ENCODE results near the gene UBE3B.

UBE3B gene

DNA sequence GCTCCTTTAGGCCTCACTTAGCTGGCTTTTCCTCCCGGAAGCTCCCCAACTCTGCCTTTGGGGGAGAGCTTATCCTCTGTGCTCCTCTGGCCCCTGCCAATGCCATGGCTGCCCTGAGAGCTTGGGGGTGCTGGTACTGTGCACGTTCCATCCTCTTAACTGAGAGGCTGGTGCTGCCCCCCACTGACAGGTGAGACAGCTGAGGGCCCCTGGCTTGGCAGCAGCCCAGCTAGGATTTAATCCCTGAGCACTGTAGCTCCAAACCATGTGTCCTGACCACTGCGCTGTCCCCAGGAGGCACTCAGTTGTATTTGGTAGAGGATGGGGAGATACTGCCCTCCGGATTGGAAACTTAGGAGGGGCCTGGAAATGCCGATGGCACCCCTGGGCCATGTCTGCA lies 46.1 kb downstream of the UBE3B start:
- H3K4me3 ChIP-seq (replicated peaks; ENCODE audit: insufficient read depth, low read length): no peak overlapping the region
- DNase-seq (ENCODE audit: low read depth in 1 of 2, low spot score in 1 of 2): no peak

DNA sequence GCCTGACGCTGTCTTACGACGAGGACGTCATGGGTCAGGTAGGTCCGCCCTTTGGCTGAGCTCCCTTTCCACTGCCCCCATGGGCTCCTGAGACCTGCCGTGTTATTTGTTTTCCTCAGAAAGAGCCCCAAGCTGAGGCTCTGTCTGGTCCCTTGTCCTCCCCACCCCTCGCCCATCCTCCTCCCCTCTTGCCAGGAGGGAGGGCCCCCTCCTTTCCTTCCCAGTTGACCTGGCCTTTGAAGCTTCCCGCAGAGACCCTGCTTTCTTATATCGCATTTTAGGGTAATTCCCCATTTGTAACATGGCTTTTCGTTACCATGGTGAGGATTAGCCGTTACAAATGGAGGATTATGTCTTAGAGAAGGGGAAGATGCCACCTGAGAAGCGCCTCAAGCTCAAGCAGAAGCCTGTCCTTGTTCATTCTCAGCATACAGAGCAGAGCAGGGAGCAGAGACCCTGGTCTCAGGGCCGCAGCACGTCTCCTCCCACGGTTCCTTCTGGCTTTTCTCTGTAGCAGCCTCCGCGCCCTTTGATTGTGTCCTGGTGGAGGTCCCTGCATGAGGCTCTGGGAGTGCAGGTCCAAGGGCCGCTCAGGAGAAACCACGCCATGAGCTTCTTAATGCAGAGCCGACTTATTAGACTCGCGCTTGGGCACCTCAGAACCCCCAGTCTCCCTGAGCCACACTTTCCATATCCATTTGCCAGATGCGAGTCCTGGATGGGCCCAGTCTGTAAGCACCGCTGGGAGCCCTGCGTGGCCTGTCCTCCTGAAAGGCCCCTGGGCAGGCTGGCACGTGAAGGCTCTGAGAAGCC lies 47.2 kb downstream of the UBE3B start:
- no peak overlapping the region for H3K4me3 ChIP-seq (replicated peaks; ENCODE audit: insufficient read depth, low read length)
- no peak overlapping the region for H3K27ac ChIP-seq (replicated peaks)
- TF ChIP-seq GABPA (IDR thresholded peaks at IDR 0.05; ENCODE audit: low read depth) (no peak), POLR2AphosphoS5 (IDR thresholded peaks at IDR 0.05; ENCODE audit: low read depth) (no peak), SPI1 (IDR thresholded peaks at IDR 0.05; ENCODE audit: borderline replicate concordance, low read depth) (no peak)
- TF ChIP-seq, protein P1, sequence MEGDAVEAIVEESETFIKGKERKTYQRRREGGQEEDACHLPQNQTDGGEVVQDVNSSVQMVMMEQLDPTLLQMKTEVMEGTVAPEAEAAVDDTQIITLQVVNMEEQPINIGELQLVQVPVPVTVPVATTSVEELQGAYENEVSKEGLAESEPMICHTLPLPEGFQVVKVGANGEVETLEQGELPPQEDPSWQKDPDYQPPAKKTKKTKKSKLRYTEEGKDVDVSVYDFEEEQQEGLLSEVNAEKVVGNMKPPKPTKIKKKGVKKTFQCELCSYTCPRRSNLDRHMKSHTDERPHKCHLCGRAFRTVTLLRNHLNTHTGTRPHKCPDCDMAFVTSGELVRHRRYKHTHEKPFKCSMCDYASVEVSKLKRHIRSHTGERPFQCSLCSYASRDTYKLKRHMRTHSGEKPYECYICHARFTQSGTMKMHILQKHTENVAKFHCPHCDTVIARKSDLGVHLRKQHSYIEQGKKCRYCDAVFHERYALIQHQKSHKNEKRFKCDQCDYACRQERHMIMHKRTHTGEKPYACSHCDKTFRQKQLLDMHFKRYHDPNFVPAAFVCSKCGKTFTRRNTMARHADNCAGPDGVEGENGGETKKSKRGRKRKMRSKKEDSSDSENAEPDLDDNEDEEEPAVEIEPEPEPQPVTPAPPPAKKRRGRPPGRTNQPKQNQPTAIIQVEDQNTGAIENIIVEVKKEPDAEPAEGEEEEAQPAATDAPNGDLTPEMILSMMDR (IDR thresholded peaks at IDR 0.05; ENCODE audit: insufficient read depth, low read length): no peak
- TF ChIP-seq, protein P2, sequence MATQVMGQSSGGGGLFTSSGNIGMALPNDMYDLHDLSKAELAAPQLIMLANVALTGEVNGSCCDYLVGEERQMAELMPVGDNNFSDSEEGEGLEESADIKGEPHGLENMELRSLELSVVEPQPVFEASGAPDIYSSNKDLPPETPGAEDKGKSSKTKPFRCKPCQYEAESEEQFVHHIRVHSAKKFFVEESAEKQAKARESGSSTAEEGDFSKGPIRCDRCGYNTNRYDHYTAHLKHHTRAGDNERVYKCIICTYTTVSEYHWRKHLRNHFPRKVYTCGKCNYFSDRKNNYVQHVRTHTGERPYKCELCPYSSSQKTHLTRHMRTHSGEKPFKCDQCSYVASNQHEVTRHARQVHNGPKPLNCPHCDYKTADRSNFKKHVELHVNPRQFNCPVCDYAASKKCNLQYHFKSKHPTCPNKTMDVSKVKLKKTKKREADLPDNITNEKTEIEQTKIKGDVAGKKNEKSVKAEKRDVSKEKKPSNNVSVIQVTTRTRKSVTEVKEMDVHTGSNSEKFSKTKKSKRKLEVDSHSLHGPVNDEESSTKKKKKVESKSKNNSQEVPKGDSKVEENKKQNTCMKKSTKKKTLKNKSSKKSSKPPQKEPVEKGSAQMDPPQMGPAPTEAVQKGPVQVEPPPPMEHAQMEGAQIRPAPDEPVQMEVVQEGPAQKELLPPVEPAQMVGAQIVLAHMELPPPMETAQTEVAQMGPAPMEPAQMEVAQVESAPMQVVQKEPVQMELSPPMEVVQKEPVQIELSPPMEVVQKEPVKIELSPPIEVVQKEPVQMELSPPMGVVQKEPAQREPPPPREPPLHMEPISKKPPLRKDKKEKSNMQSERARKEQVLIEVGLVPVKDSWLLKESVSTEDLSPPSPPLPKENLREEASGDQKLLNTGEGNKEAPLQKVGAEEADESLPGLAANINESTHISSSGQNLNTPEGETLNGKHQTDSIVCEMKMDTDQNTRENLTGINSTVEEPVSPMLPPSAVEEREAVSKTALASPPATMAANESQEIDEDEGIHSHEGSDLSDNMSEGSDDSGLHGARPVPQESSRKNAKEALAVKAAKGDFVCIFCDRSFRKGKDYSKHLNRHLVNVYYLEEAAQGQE (IDR thresholded peaks at IDR 0.05; ENCODE audit: insufficient replicate concordance, low read depth): no peak
- H3K27me3 ChIP-seq (ENCODE audit: insufficient read depth, poor library complexity, severe bottlenecking): no peaks in the 10 kb centered on the region
- no peak for DNase-seq (ENCODE audit: low read depth in 1 of 2, low spot score in 1 of 2)

More for the DNA sequence above, 46.1 kb downstream of the UBE3B start:
- TF ChIP-seq SPI1 (IDR thresholded peaks at IDR 0.05; ENCODE audit: borderline replicate concordance, low read depth) (no peak), POLR2AphosphoS5 (IDR thresholded peaks at IDR 0.05; ENCODE audit: low read depth) (no peak), GABPA (IDR thresholded peaks at IDR 0.05; ENCODE audit: low read depth) (no peak)
- TF ChIP-seq, protein P1 (IDR thresholded peaks at IDR 0.05; ENCODE audit: insufficient read depth, low read length): no peak
- TF ChIP-seq, protein P2 (IDR thresholded peaks at IDR 0.05; ENCODE audit: insufficient replicate concordance, low read depth): no peak
- no peaks in the 10 kb centered on the region for H3K27me3 ChIP-seq (ENCODE audit: insufficient read depth, poor library complexity, severe bottlenecking)
- no peak overlapping the region for H3K27ac ChIP-seq (replicated peaks)

DNA sequence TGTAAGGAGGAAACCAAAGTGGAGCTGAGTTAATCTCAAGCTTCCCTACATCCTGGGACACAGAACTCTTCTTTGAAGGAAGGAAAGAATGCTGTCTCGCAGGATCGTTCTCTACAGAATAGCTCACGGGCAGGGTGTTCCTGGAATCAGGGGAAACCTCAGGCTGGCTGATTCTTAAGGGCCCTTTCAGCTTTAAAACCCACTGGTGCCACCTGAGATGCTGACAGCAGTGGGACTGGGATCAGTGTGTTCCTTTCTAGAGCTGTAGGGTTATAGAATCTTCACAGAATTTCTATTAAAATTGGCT lies 47.8 kb downstream of the UBE3B start:
- Histone ChIP-seq H3K27me3 (ENCODE audit: insufficient read depth, poor library complexity, severe bottlenecking) (no peaks in the 10 kb centered on the region), H3K27ac (replicated peaks) (no peak overlapping the region), H3K4me3 (replicated peaks; ENCODE audit: insufficient read depth, low read length) (no peak overlapping the region)
- no peak for DNase-seq (ENCODE audit: low read depth in 1 of 2, low spot score in 1 of 2)
- no peak for TF ChIP-seq GABPA (IDR thresholded peaks at IDR 0.05; ENCODE audit: low read depth)
- no peak for TF ChIP-seq SPI1 (IDR thresholded peaks at IDR 0.05; ENCODE audit: borderline replicate concordance, low read depth)
- TF ChIP-seq, protein P2 (IDR thresholded peaks at IDR 0.05; ENCODE audit: insufficient replicate concordance, low read depth): no peak
- TF ChIP-seq, protein P1 (IDR thresholded peaks at IDR 0.05; ENCODE audit: insufficient read depth, low read length): no peak
- TF ChIP-seq POLR2AphosphoS5 (IDR thresholded peaks at IDR 0.05; ENCODE audit: low read depth): no peak
